Ishikawa (cell line): ENCODE measurements around the gene TNP1.

Source experiments
- CEBPB ChIP-seq: IDR thresholded peaks from 2 replicates; pipeline ENCODE4 v1.6.1; 2012
- CREB1 ChIP-seq: IDR thresholded peaks from 2 replicates; pipeline ENCODE4 v1.6.1; 2012; ENCODE audit warnings: low read depth
- EGR1 ChIP-seq: IDR thresholded peaks from 2 replicates; pipeline ENCODE4 v1.6.1; 2012
- EP300 ChIP-seq: IDR thresholded peaks from 2 replicates; pipeline ENCODE4 v1.6.1; 2012; ENCODE audit warnings: borderline replicate concordance
- FOXM1 ChIP-seq: IDR thresholded peaks from 2 replicates; pipeline ENCODE4 v1.6.1; 2012; ENCODE audit warnings: low read depth, borderline replicate concordance
- MAX ChIP-seq: IDR thresholded peaks from 2 replicates; pipeline ENCODE4 v1.6.1; 2012
- RAD21 ChIP-seq: IDR thresholded peaks from 2 replicates; pipeline ENCODE4 v1.6.1; 2012; ENCODE audit warnings: low read depth
- REST ChIP-seq: IDR thresholded peaks from 2 replicates; pipeline ENCODE4 v1.6.1; 2012; ENCODE audit warnings: low read depth, mild to moderate bottlenecking
- TAF1 ChIP-seq: IDR thresholded peaks from 2 replicates; pipeline ENCODE4 v1.6.1; 2012; ENCODE audit warnings: low read depth, mild to moderate bottlenecking
- TCF12 ChIP-seq: IDR thresholded peaks from 2 replicates; pipeline ENCODE4 v1.6.1; 2012; ENCODE audit warnings: low read depth
- TEAD4 ChIP-seq: IDR thresholded peaks from 2 replicates; pipeline ENCODE4 v1.6.1; 2012
- USF1 ChIP-seq: IDR thresholded peaks from 2 replicates; pipeline ENCODE4 v1.6.1; 2012
- YY1 ChIP-seq: IDR thresholded peaks from 2 replicates; pipeline ENCODE4 v1.6.1; 2012; ENCODE audit warnings: low read depth
- ZBTB7A ChIP-seq: IDR thresholded peaks from 2 replicates; pipeline ENCODE4 v1.6.1; 2012; ENCODE audit warnings: low read depth

GRCh38 chr2:216849987-216850386, 9.9 kb downstream of the TNP1 start:
- TF ChIP-seq REST (no peak), FOXM1 (no peak), YY1 (no peak), MAX (no peak), EP300 (no peak), RAD21 (no peak), CEBPB (no peak), USF1 (no peak), EGR1 (no peak), TCF12 (no peak), CREB1 (no peak), TAF1 (no peak), ZBTB7A (no peak), TEAD4 (no peak)
